ENCODE measurements around the gene PRELID1. TPM values are rescaled to one million over a fixed set of nuclear protein-coding genes. Genes with fewer than 3 reads are reported as not detected.

Gene PRELID1
- total and polyA plus RNA-seq, 2 donors (not counting 3 experiments of a cell fraction or from before 2014, with no cell fraction given), result 201 to 293 TPM

DNA sequence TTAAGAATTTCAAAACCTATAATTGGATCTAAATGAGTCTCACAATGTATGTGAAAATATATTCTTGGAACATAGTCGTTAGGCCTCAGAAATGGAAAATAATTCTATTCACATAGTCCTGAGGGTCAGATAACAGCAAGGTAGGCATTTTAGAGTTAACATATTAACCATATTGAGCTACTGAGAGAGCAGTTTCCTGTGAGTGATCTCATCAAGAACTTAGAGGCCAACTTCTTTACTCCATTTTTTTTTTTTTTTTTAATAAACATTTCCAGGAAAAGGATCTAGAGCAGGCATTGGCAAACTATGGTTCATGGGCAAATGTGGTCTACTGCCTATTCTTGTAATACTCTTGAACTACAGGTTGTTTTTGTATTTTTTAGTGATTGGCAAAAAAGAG is 26.7 kb upstream of the PRELID1 start:
- Histone ChIP-seq H3K4me3 (replicated peaks in 1 of 3; ENCODE audit: insufficient read depth in 1 of 3, low read depth in 1 of 3, low read length in 3 of 3) (no peak overlapping the region), H3K9me3 (replicated peaks; ENCODE audit: control insufficient read depth, insufficient read depth, low read length) (no peaks in the 10 kb centered on the region), H3K79me2 (ENCODE audit: control insufficient read depth, insufficient read depth, low read length) (no peaks in the 10 kb centered on the region), H4K20me1 (replicated peaks; ENCODE audit: control insufficient read depth, extremely low read depth, insufficient read depth, low read length) (no peaks in the 10 kb centered on the region), H3K9ac (replicated peaks; ENCODE audit: extremely low read depth, insufficient read depth, low read length) (no peak overlapping the region), H3K9me1 (replicated peaks; ENCODE audit: control insufficient read depth, extremely low read depth, insufficient read depth, low read length) (no peaks in the 10 kb centered on the region), H3K36me3 (ENCODE audit: control insufficient read depth in 2 of 2, extremely low read depth in 1 of 2, insufficient read depth in 2 of 2, low read length in 2 of 2) (peaks cover 10 to 16% of the 10 kb centered on the region in 2 experiments), H3K4me1 (ENCODE audit: control insufficient read depth, extremely low read depth, insufficient read depth, low read length) (peaks cover 3% of the 10 kb centered on the region), H3K4me2 (ENCODE audit: insufficient read depth, low read length) (no peak overlapping the region), H3K27ac (ENCODE audit: insufficient read depth, low read depth, low read length) (no peak overlapping the region), H2AFZ (ENCODE audit: low read depth, low read length) (no peak overlapping the region), H3K27me3 (ENCODE audit: control insufficient read depth in 2 of 2, insufficient read depth in 2 of 2, low read length in 2 of 2) (no peaks in the 10 kb centered on the region)
- dilution Hi-C loops (cut with MboI; ENCODE audit: extremely low pct_ligation_motif_present, low sequenced_read_pairs) (no loop called here), intact Hi-C loops (cut with micrococcal nuclease) (loop anchor here (1.0 kb wide), 1 partner anchor 163 kb away; no protein-coding TSS in a partner anchor)
- DNase-seq (ENCODE audit: low read depth, low spot score) (peak; percentile 61), FAIRE-seq (no peak)
- CTCF ChIA-PET, result interaction anchor here (0.6 to 1.6 kb wide), 5 partner anchors 10 to 165 kb away, joined by 3 to 8 read pairs (median 3); no protein-coding TSS in a partner anchor
- BruUV-seq (replicated peaks), result no TSS peak
- peak; percentile 9 for TF ChIP-seq FOS (IDR thresholded peaks at IDR 0.05; ENCODE audit: borderline replicate concordance, insufficient read depth, low read length)
- no peak for TF ChIP-seq POLR2A (IDR thresholded peaks at IDR 0.05; ENCODE audit: low read depth, low read length)
- POLR2A ChIA-PET, result no interaction called here

DNA sequence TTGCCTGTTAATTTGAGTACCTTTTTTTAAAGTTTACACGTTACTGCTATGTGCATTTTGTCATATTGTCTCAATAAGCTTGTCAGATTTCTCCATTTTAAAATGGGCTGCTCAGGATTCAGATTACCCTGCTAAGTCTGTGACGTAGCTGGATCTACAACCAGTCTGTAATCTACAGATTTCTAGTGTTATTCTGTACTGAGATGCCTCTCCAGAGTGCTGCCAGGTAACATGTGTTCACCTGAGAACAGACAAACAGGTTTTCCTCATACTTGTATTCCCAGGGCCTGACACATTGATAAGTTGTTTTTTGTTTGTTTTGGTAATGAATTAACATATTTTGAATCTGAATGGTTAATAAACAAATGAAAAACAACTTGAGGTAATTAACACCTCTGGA is 15.4 kb upstream of the PRELID1 start:
- H2AFZ ChIP-seq (ENCODE audit: low read depth, low read length), result no peak overlapping the region
- TF ChIP-seq GATA2 (IDR thresholded peaks at IDR 0.05; ENCODE audit: insufficient read depth, insufficient read length, low read depth, low read length), result no peak
- TF ChIP-seq JUN (IDR thresholded peaks at IDR 0.05; ENCODE audit: borderline replicate concordance, insufficient read depth, insufficient read length, low read depth), result no peak
- no peak for TF ChIP-seq FOS (IDR thresholded peaks at IDR 0.05; ENCODE audit: borderline replicate concordance, insufficient read depth, low read length)
- TF ChIP-seq POLR2A (IDR thresholded peaks at IDR 0.05; ENCODE audit: low read depth, low read length), result no peak
- TF ChIP-seq MYC (IDR thresholded peaks at IDR 0.05; ENCODE audit: low read depth, low read length), result no peak
- TF ChIP-seq, protein P1, sequence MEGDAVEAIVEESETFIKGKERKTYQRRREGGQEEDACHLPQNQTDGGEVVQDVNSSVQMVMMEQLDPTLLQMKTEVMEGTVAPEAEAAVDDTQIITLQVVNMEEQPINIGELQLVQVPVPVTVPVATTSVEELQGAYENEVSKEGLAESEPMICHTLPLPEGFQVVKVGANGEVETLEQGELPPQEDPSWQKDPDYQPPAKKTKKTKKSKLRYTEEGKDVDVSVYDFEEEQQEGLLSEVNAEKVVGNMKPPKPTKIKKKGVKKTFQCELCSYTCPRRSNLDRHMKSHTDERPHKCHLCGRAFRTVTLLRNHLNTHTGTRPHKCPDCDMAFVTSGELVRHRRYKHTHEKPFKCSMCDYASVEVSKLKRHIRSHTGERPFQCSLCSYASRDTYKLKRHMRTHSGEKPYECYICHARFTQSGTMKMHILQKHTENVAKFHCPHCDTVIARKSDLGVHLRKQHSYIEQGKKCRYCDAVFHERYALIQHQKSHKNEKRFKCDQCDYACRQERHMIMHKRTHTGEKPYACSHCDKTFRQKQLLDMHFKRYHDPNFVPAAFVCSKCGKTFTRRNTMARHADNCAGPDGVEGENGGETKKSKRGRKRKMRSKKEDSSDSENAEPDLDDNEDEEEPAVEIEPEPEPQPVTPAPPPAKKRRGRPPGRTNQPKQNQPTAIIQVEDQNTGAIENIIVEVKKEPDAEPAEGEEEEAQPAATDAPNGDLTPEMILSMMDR (IDR thresholded peaks at IDR 0.05; ENCODE audit: extremely low read depth in 1 of 2, insufficient read depth in 1 of 2, low read depth in 1 of 2, low read length in 2 of 2), result no peak
- CTCF ChIA-PET, result interaction anchor here (1.9 kb wide), 1 partner anchor 21 kb away, joined by 6 read pairs; no protein-coding TSS in a partner anchor
- dilution Hi-C loops (cut with MboI; ENCODE audit: extremely low pct_ligation_motif_present, low sequenced_read_pairs) (no loop called here), intact Hi-C loops (cut with micrococcal nuclease) (no loop called here)
- H3K27ac ChIP-seq (ENCODE audit: insufficient read depth, low read depth, low read length), result no peak overlapping the region
- no peaks in the 10 kb centered on the region for H3K4me1 ChIP-seq (ENCODE audit: control insufficient read depth, extremely low read depth, insufficient read depth, low read length)
- DNase-seq (ENCODE audit: low read depth, low spot score) (no peak), FAIRE-seq (no peak)
- H3K36me3 ChIP-seq (ENCODE audit: control insufficient read depth in 2 of 2, extremely low read depth in 1 of 2, insufficient read depth in 2 of 2, low read length in 2 of 2), result peaks cover 17 to 29% of the 10 kb centered on the region in 2 experiments
- H3K9me1 ChIP-seq (replicated peaks; ENCODE audit: control insufficient read depth, extremely low read depth, insufficient read depth, low read length), result no peaks in the 10 kb centered on the region
- H3K27me3 ChIP-seq (ENCODE audit: control insufficient read depth in 2 of 2, insufficient read depth in 2 of 2, low read length in 2 of 2), result no peaks in the 10 kb centered on the region
- no peaks in the 10 kb centered on the region for H3K9me3 ChIP-seq (replicated peaks; ENCODE audit: control insufficient read depth, insufficient read depth, low read length)
- H3K79me2 ChIP-seq (ENCODE audit: control insufficient read depth, insufficient read depth, low read length), result no peaks in the 10 kb centered on the region
- no TSS peak for BruUV-seq (replicated peaks)
- no peaks in the 10 kb centered on the region for H4K20me1 ChIP-seq (replicated peaks; ENCODE audit: control insufficient read depth, extremely low read depth, insufficient read depth, low read length)
- H3K4me3 ChIP-seq (replicated peaks in 1 of 3; ENCODE audit: insufficient read depth in 1 of 3, low read depth in 1 of 3, low read length in 3 of 3), result no peak overlapping the region
- no peak overlapping the region for H3K4me2 ChIP-seq (ENCODE audit: insufficient read depth, low read length)
- POLR2A ChIA-PET, result no interaction called here
- no peak overlapping the region for H3K9ac ChIP-seq (replicated peaks; ENCODE audit: extremely low read depth, insufficient read depth, low read length)
